ENCODE measurements around the gene GBX1. TPM values are rescaled to one million over a fixed set of nuclear protein-coding genes. Genes with fewer than 3 reads are reported as not detected.

Gene GBX1
- total and polyA plus RNA-seq, 2 of the 4 experiments (the other 2 are of a cell fraction): not detected

DNA sequence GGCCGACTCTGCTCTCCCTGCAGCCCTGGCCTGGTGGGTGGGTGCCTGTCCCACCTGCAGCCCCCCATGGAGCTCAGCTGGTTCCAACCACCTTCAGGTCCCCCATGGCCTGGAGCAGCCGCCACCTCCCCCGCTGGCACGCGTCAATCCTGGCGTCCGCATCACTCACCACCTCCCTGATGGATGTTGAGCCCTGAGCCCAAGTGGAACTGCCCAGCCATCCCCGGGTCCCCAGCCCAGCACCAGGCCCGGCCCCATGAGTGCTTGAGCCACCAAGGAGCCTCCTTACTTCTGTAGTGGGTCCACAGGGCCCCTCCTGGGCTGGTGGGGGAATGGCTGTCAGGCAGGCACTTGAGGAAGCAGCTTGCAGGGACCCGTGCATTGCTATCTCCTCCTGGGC, 66.6 kb downstream of the GBX1 start:
- dilution Hi-C loops (cut with HindIII; ENCODE audit: low sequenced_read_pairs, unreplicated experiment): no loop called here
- POLR2A ChIA-PET (ENCODE audit: unreplicated experiment): no interaction called here

More for the DNA sequence above, 66.6 kb downstream of the GBX1 start:
- H3K4ac ChIP-seq (ENCODE audit: low read depth, low read length): no peak overlapping the region
- H2AFZ ChIP-seq (replicated peaks; ENCODE audit: low read length, poor library complexity): no peak overlapping the region
- no peak overlapping the region for H2AK9ac ChIP-seq (replicated peaks; ENCODE audit: low read depth, low read length, poor library complexity)
- DNase-seq: no peak
- no peak overlapping the region for H4K5ac ChIP-seq (ENCODE audit: low read depth, low read length)
- no peak overlapping the region for H2BK5ac ChIP-seq (ENCODE audit: low read depth, low read length, poor library complexity, severe bottlenecking)
- no peak overlapping the region for H3K9ac ChIP-seq (ENCODE audit: low read depth, low read length)
- CTCF ChIA-PET: interaction anchor here (1.2 kb wide), 1 partner anchor 8 kb away, joined by 3 read pairs; no protein-coding TSS in a partner anchor
- H3K9me1 ChIP-seq (ENCODE audit: insufficient read depth, low read length): peaks cover 7% of the 10 kb centered on the region; the same call in 1 of the 2 replicates
- peaks cover 90% of the 10 kb centered on the region for H4K20me1 ChIP-seq (ENCODE audit: insufficient read depth, low read length)
- H2AK5ac ChIP-seq (ENCODE audit: low read depth, low read length): no peak overlapping the region
- H3K18ac ChIP-seq (ENCODE audit: low read depth, low read length): no peak overlapping the region
- no peak overlapping the region for H4K91ac ChIP-seq (ENCODE audit: insufficient read depth, low read depth, low read length)
- no peak for TF ChIP-seq CHD1 (IDR thresholded peaks at IDR 0.05; ENCODE audit: low read depth, low read length)
- TF ChIP-seq SMC3 (IDR thresholded peaks at IDR 0.05; ENCODE audit: low read depth, low read length): no peak
- no peak for TF ChIP-seq MXI1 (IDR thresholded peaks at IDR 0.05; ENCODE audit: borderline replicate concordance, low read depth, low read length)
- no peak for TF ChIP-seq RFX5 (IDR thresholded peaks at IDR 0.05; ENCODE audit: low read depth, low read length)
- TF ChIP-seq, protein P1, sequence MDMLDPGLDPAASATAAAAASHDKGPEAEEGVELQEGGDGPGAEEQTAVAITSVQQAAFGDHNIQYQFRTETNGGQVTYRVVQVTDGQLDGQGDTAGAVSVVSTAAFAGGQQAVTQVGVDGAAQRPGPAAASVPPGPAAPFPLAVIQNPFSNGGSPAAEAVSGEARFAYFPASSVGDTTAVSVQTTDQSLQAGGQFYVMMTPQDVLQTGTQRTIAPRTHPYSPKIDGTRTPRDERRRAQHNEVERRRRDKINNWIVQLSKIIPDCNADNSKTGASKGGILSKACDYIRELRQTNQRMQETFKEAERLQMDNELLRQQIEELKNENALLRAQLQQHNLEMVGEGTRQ (IDR thresholded peaks at IDR 0.05; ENCODE audit: low read depth, low read length): no peak
- no peak for TF ChIP-seq MAZ (IDR thresholded peaks at IDR 0.05; ENCODE audit: borderline replicate concordance, low read depth, low read length)
- no peak for TF ChIP-seq FOS (IDR thresholded peaks at IDR 0.05; ENCODE audit: low read depth, low read length)
- no peak for TF ChIP-seq RAD21 (IDR thresholded peaks at IDR 0.05; ENCODE audit: low read length)
- no peak for TF ChIP-seq CEBPB (IDR thresholded peaks at IDR 0.05; ENCODE audit: low read depth, low read length)
- no peak for TF ChIP-seq ELK1 (IDR thresholded peaks at IDR 0.05; ENCODE audit: borderline replicate concordance, low read depth, low read length)
- no peak for TF ChIP-seq POLR2A (IDR thresholded peaks at IDR 0.05; ENCODE audit: low read depth, low read length)
- no peak for TF ChIP-seq CTCF (conservative IDR thresholded peaks at IDR 0.05; ENCODE audit: low read depth, low read length)
- no peaks in the 10 kb centered on the region for H3K27me3 ChIP-seq (ENCODE audit: control insufficient read depth, insufficient read depth, low read length)
- no peak overlapping the region for H2BK15ac ChIP-seq (ENCODE audit: low read depth, low read length)
- peaks cover 20 to 89% of the 10 kb centered on the region in 2 experiments for H3K79me1 ChIP-seq (ENCODE audit: low read depth in 1 of 2, low read length in 2 of 2)
- no peaks in the 10 kb centered on the region for H3K9me3 ChIP-seq (ENCODE audit: control insufficient read depth, insufficient read depth, low read length)
- no TSS peak for BruUV-seq (replicated peaks)
- H3K4me1 ChIP-seq (ENCODE audit: control insufficient read depth, insufficient read depth, low read length): peaks cover 11% of the 10 kb centered on the region
- ATAC-seq (ENCODE audit: low read depth): no peak
- intact Hi-C loops (cut with micrococcal nuclease) (no loop called here), in situ Hi-C loops (cut with MboI; ENCODE audit: low sequenced_read_pairs) (loop anchor here (10.0 to 25.0 kb wide), 2 partner anchors 196 to 314 kb away; no protein-coding TSS in a partner anchor)
- H3K14ac ChIP-seq (replicated peaks; ENCODE audit: low read depth, low read length): no peak overlapping the region
- H2BK120ac ChIP-seq (ENCODE audit: low read depth, low read length): no peak overlapping the region
- H3K4me3 ChIP-seq (ENCODE audit: insufficient read depth, low read depth, low read length): no peak overlapping the region
- H3K56ac ChIP-seq (ENCODE audit: extremely low read depth, insufficient read depth, low read length): no peak overlapping the region
- no peak overlapping the region for H3K4me2 ChIP-seq (ENCODE audit: low read depth, low read length)
- no peak overlapping the region for H3K23ac ChIP-seq (ENCODE audit: low read depth, low read length)
- no peak overlapping the region for H3K27ac ChIP-seq (ENCODE audit: insufficient read depth, low read length)
- H4K8ac ChIP-seq (ENCODE audit: low read depth in 2 of 2, low read length in 2 of 2): no peak overlapping the region
- no CpG with 5 or more reads among the region's 10 CpGs for WGBS, 2 experiments (ENCODE audit: extremely low coverage in 2 of 2, insufficient read length in 1 of 2)
- 0 out of 2 replicates have a peak, but pooled peaks cover 1% of the 10 kb centered on the region for H3K36me3 ChIP-seq (ENCODE audit: control insufficient read depth, insufficient read depth, low read length)
- H2BK20ac ChIP-seq (ENCODE audit: low read depth, low read length): no peak overlapping the region
